Bronchial epithelial cell (primary cell): ENCODE data around the gene FYB1. TPM values are rescaled to one million over a fixed set of nuclear protein-coding genes. Genes with fewer than 3 reads are reported as not detected.
"Not testable (repeated sequence)": the region's sequence is repeated elsewhere in the genome, so short reads cannot be mapped to it uniquely, and the experiment has no call there.

ENCODE experiments used
- DNase-seq: peaks from one replicate; pipeline ENCODE4 v3.0.0-alpha.2; 2010; ENCODE audit warnings: low read depth
- FAIRE-seq: peaks from 2 replicates; lab custom pipeline; 2011; peaks lifted over from hg19 to GRCh38; lab: Jason Lieb, UNC
- H3K27me3 ChIP-seq: 2 replicates; pipeline ENCODE4 v1.5.1; 2011; ENCODE audit warnings: low read length; ENCODE audit not compliant: control insufficient read depth, insufficient read depth
- H3K36me3 ChIP-seq: 2 replicates; pipeline ENCODE4 v1.5.1; 2011; ENCODE audit warnings: low read length; ENCODE audit not compliant: control insufficient read depth, insufficient read depth
- H3K4me3 ChIP-seq: 2 replicates; pipeline ENCODE4 v1.5.1; 2011; ENCODE audit warnings: mild to moderate bottlenecking, low read depth, low read length, control low read depth
- total RNA-seq: library from RNA; depleted of rRNA; stranded (reverse); fragments of >200 nt; gene quantifications from 2 replicates; pipeline ENCODE4 v1.2.1, GENCODE V29; 2014
- TF ChIP-seq, protein P1 (sequence below): IDR thresholded peaks from 2 replicates; pipeline ENCODE4 v1.5.1; 2011; ENCODE audit warnings: mild to moderate bottlenecking, moderate library complexity, low read length, control low read depth, inconsistent platforms; ENCODE audit not compliant: insufficient read depth, severe bottlenecking

The FYB1 gene
- total RNA-seq, 1 donor from 2014 or later, result 0.26 TPM

DNA sequence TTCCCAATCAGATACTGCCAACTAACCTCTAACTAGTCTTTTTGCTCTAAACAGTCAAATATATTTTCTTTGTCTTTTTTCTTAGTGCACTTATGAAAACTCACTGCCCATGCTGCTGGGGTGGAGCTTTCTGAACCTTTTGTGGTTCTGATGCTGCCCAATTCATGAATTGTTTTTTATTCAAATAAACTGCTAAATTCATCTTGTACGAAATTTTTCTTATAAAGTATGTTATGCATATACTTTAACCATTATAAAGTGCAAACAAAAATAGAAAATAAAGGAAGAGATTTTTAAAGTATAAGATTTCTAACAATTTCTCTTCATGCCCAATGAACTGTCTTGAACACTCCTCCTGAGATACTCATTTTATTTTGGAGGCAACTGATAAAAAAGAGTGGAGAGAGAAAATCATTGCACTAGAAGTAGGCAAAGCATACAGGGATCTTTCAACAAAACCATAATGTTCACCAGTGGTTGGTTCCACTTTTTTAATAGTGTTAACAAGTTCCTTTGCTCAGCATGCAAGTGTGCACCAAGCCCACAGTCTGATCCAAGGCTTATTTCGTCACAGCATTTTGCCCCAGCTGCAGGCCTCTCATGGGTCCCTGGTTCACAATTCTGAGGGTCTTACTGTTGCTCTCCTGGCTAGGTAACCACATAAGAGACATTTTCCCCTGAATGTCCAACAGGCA is 6.2 kb upstream of the FYB1 start:
- Histone ChIP-seq H3K4me3 (no peak overlapping the region), H3K36me3 (no peaks in the 10 kb centered on the region), H3K27me3 (no peaks in the 10 kb centered on the region)
- TF ChIP-seq, protein P1, sequence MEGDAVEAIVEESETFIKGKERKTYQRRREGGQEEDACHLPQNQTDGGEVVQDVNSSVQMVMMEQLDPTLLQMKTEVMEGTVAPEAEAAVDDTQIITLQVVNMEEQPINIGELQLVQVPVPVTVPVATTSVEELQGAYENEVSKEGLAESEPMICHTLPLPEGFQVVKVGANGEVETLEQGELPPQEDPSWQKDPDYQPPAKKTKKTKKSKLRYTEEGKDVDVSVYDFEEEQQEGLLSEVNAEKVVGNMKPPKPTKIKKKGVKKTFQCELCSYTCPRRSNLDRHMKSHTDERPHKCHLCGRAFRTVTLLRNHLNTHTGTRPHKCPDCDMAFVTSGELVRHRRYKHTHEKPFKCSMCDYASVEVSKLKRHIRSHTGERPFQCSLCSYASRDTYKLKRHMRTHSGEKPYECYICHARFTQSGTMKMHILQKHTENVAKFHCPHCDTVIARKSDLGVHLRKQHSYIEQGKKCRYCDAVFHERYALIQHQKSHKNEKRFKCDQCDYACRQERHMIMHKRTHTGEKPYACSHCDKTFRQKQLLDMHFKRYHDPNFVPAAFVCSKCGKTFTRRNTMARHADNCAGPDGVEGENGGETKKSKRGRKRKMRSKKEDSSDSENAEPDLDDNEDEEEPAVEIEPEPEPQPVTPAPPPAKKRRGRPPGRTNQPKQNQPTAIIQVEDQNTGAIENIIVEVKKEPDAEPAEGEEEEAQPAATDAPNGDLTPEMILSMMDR, result no peak
- no peak for FAIRE-seq
- DNase-seq, result no peak

DNA sequence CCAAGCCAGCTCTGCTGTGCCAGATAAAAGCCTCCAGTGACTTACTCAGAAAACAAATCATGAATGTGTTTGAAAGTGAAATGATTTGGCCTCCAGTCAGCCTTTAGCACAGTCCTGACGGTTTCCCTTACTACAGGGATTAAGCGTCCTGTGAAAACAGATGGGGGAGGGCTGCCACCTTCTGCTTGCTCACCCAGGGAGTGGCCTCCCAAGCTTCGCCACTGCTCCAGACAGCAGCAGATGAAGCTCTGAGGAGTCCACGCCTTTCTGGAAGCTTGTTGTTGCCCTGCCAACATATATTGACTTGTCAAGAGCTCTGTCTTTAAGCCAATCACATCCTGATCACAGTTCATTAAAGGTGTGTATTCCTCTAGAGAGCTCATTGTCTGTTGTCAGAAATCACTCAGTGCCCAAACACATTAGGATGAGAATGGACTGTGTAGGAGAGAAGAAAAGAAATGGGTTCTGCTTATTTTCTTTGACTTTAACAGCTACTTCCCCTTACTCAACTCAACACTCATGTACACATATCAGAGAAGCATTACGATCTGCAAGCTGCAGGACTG is 4.9 kb upstream of the FYB1 start:
- Histone ChIP-seq H3K4me3 (no peak overlapping the region), H3K36me3 (no peaks in the 10 kb centered on the region), H3K27me3 (no peaks in the 10 kb centered on the region)
- DNase-seq (peak; percentile 96), FAIRE-seq (peak; percentile 97)
- TF ChIP-seq, protein P1, result no peak

DNA sequence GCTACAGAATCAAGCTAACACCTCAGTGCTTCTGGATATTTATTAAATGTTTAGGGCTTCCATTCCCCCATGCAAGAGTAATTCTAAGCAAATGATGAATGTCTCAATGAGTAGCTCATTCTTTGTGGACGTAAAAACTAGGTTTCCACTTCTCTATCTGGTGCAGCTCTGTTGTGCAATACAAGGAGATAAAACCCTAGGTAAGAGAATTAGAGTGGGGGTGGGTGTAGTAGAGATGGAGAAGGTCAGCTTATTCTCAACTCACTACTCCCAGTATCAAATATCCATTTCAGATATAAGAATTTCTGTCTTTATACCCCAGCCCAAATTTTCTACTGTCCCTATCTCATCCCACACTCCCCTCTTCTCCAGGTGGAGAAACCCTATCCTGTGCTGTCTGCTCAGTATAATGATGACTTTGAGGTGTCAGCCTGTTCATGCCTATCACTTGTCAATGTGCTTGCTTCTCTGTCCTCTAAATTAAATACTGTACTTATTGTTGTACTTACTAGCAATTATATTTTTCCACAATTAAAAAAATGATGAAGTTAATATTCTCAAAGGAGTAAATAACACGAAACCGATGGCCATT is 4.3 kb upstream of the FYB1 start:
- DNase-seq, result no peak
- TF ChIP-seq, protein P1, result no peak
- no peaks in the 10 kb centered on the region for H3K36me3 ChIP-seq
- no peaks in the 10 kb centered on the region for H3K27me3 ChIP-seq
- no peak for FAIRE-seq
- no peak overlapping the region for H3K4me3 ChIP-seq

DNA sequence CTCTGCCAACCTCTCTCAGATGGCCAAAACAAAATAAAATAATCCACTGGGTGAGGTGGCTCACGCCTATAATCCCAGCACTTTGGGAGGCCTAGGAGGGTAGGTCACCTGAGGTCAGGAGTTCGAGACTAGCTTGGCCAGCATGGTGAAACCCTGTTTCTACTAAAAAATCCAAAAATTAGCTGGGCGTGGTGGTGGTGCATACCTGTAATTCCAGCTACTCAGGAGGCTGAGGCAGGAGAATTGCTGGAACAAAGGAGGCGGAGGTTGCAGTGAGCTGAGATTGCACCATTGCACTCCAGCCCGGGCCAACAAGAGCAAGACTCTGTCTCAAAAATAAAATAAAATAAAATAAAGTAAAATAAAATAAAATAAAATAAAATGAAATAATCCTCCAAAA is 2.3 kb upstream of the FYB1 start:
- not testable (repeated sequence) for FAIRE-seq, H3K27me3 ChIP-seq, DNase-seq

DNA sequence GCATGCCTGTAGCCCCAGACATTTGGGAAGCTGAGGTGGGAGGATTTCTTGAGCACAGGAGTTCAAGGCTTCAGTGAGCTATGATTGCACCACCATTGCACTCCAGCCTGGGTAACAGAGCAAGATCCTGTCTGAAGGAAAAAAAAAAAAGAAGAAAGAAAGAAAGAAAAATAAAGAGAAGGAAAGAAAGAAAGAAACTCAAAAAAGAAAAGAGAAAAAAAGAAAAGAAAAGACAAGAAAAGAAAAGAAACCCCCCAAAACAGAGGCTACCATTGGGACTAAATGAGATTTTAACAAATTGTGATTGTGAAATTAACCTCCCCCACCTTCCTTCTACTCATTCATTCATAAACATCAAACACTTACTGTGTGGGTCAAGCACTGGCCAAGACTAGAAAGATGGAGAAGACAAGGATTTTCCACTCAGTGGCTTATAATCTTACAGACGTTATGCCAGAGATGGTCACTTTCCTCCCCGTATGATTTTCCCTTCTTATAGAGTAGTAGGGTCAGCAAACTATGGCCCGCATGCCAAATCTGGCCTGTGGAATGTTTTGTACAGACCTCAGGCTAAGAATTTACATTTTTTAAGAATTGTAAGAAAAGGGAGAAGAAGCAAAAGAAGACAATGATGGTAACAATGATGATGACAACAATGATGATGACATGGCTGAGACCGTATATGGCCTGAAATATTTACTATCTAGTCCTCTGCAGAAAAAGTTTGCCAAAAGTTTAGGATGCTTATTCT is 1.1 kb upstream of the FYB1 start:
- TF ChIP-seq, protein P1, result no peak
- no peak for FAIRE-seq

More for the DNA sequence above, 2.3 kb upstream of the FYB1 start:
- not testable (repeated sequence) for H3K4me3 ChIP-seq, H3K36me3 ChIP-seq

More for the DNA sequence above, 1.1 kb upstream of the FYB1 start:
- Histone ChIP-seq H3K27me3 (no peaks in the 10 kb centered on the region), H3K36me3 (no peaks in the 10 kb centered on the region), H3K4me3 (no peak overlapping the region)
- DNase-seq, result no peak
